IPS-18a (cell line): ENCODE data around the gene CFAP77.

Source experiments
- H3K27ac ChIP-seq: one replicate; pipeline ENCODE4 v1.5.1; 2013; ENCODE audit warnings: low read length
- H3K27me3 ChIP-seq: one replicate; pipeline ENCODE4 v1.6.1; 2013; ENCODE audit warnings: mild to moderate bottlenecking, low read length; ENCODE audit not compliant: control insufficient read depth, insufficient read depth
- H3K36me3 ChIP-seq: one replicate; pipeline ENCODE4 v1.6.1; 2013; ENCODE audit warnings: low read depth, low read length; ENCODE audit not compliant: control insufficient read depth
- H3K4me1 ChIP-seq: one replicate; pipeline ENCODE4 v1.6.1; 2013; ENCODE audit warnings: low read depth, low read length; ENCODE audit not compliant: control insufficient read depth
- H3K4me3 ChIP-seq: one replicate; pipeline ENCODE4 v1.5.1; 2013; ENCODE audit warnings: low read length
- H3K9ac ChIP-seq: one replicate; pipeline ENCODE4 v1.6.1; 2013; ENCODE audit warnings: mild to moderate bottlenecking, low read length, moderate library complexity
- H3K9me3 ChIP-seq: one replicate; pipeline ENCODE4 v1.6.1; 2013; ENCODE audit warnings: low read depth, low read length; ENCODE audit not compliant: control insufficient read depth

The CFAP77 gene

GRCh38 chr9:132481053-132481849 lies 71.2 kb downstream of the CFAP77 start:
- Histone ChIP-seq H3K27ac (no peak overlapping the region), H3K4me1 (peaks cover 7% of the 10 kb centered on the region), H3K4me3 (no peak overlapping the region), H3K27me3 (no peaks in the 10 kb centered on the region), H3K9me3 (no peaks in the 10 kb centered on the region), H3K36me3 (no peaks in the 10 kb centered on the region), H3K9ac (no peak overlapping the region)

- H3K36me3 ChIP-seq, result no peaks in the 10 kb centered on the region
- H3K4me3 ChIP-seq, result no peak overlapping the region
- H3K27me3 ChIP-seq, result peaks cover 8% of the 10 kb centered on the region
- H3K27ac ChIP-seq, result no peak overlapping the region
- H3K9ac ChIP-seq, result no peak overlapping the region
- H3K9me3 ChIP-seq, result no peaks in the 10 kb centered on the region
- peaks cover 10% of the 10 kb centered on the region for H3K4me1 ChIP-seq
These were observed 72.3 kb downstream of the CFAP77 start for GRCh38 chr9:132482196-132482813.

- Histone ChIP-seq H3K4me3 (no peak overlapping the region), H3K9ac (no peak overlapping the region), H3K4me1 (peaks cover 10% of the 10 kb centered on the region), H3K9me3 (no peaks in the 10 kb centered on the region), H3K27me3 (peaks cover 8% of the 10 kb centered on the region), H3K27ac (no peak overlapping the region), H3K36me3 (no peaks in the 10 kb centered on the region)
These were observed 75.4 kb downstream of the CFAP77 start for GRCh38 chr9:132485393-132485792.

- Histone ChIP-seq H3K4me3 (no peak overlapping the region), H3K9ac (no peak overlapping the region), H3K27ac (no peak overlapping the region), H3K27me3 (peaks cover 8% of the 10 kb centered on the region), H3K9me3 (no peaks in the 10 kb centered on the region), H3K4me1 (peaks cover 10% of the 10 kb centered on the region), H3K36me3 (no peaks in the 10 kb centered on the region)
These were observed 76.8 kb downstream of the CFAP77 start for GRCh38 chr9:132486706-132487350.

- H3K9me3 ChIP-seq, result no peaks in the 10 kb centered on the region
- peaks cover 10% of the 10 kb centered on the region for H3K4me1 ChIP-seq
- H3K9ac ChIP-seq, result no peak overlapping the region
- no peak overlapping the region for H3K27ac ChIP-seq
- H3K36me3 ChIP-seq, result no peaks in the 10 kb centered on the region
- no peak overlapping the region for H3K4me3 ChIP-seq
- peaks cover 8% of the 10 kb centered on the region for H3K27me3 ChIP-seq
These were observed 77.4 kb downstream of the CFAP77 start for GRCh38 chr9:132487351-132487791.

GRCh38 chr9:132487980-132488535 lies 78.0 kb downstream of the CFAP77 start:
- Histone ChIP-seq H3K4me3 (no peak overlapping the region), H3K27me3 (peaks cover 8% of the 10 kb centered on the region), H3K9me3 (no peaks in the 10 kb centered on the region), H3K27ac (no peak overlapping the region), H3K36me3 (no peaks in the 10 kb centered on the region), H3K4me1 (peaks cover 10% of the 10 kb centered on the region), H3K9ac (no peak overlapping the region)

DNA sequence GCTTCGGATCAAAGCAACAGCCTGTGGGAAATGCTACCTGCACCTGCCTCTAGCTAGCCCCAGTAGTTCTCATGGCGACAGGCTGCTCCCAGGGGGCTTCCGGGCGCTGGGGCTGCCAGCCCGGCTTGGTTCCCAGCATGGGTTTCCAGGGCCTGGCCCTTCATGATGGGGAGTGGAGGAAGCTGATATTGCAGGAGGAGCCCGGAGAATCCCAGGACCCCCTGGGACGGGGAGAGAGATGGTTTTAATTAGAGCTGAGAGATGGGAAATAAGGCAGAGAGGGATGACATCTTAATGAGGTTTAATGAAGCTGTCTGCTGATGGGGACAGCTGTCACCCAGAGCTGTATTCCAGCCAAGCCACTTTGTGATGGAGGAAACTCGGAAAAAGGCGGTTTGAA lies 78.6 kb downstream of the CFAP77 start:
- H3K4me1 ChIP-seq, result peaks cover 9% of the 10 kb centered on the region
- H3K27me3 ChIP-seq, result peaks cover 8% of the 10 kb centered on the region
- H3K9me3 ChIP-seq, result no peaks in the 10 kb centered on the region
- H3K27ac ChIP-seq, result no peak overlapping the region
- H3K9ac ChIP-seq, result no peak overlapping the region
- no peaks in the 10 kb centered on the region for H3K36me3 ChIP-seq
- no peak overlapping the region for H3K4me3 ChIP-seq

DNA sequence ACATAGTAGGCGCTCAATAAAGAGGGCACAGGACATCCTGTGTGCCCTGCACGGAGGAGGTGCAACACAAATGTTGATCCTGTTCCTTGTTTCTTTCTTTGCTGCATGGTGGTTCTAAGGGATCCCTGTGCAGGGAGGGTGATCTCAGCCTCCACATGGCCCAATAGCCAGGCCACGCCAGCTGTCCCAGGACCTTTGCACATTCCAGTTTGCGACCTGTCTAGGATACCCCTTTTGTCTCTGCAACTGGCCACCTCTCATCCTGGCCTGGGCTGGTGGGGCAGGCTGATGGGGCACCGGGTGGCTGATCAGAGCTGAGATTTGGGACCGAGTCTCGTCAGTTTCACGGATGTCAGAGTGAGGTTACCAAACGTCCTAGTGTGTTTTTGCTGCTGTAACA lies 79.5 kb downstream of the CFAP77 start:
- H3K9me3 ChIP-seq, result no peaks in the 10 kb centered on the region
- H3K27me3 ChIP-seq, result peaks cover 8% of the 10 kb centered on the region
- no peak overlapping the region for H3K27ac ChIP-seq
- H3K4me1 ChIP-seq, result peaks cover 7% of the 10 kb centered on the region
- H3K36me3 ChIP-seq, result no peaks in the 10 kb centered on the region
- H3K4me3 ChIP-seq, result no peak overlapping the region
- no peak overlapping the region for H3K9ac ChIP-seq

GRCh38 chr9:132494857-132495256 lies 84.8 kb downstream of the CFAP77 start:
- Histone ChIP-seq H3K9me3 (no peaks in the 10 kb centered on the region), H3K27ac (no peak overlapping the region), H3K4me3 (no peak overlapping the region), H3K27me3 (no peaks in the 10 kb centered on the region), H3K4me1 (no peaks in the 10 kb centered on the region), H3K36me3 (no peaks in the 10 kb centered on the region), H3K9ac (no peak overlapping the region)

GRCh38 chr9:132497731-132498130 lies 87.7 kb downstream of the CFAP77 start:
- Histone ChIP-seq H3K9me3 (no peaks in the 10 kb centered on the region), H3K36me3 (no peaks in the 10 kb centered on the region), H3K4me1 (no peaks in the 10 kb centered on the region), H3K9ac (no peak overlapping the region), H3K4me3 (no peak overlapping the region), H3K27ac (no peak overlapping the region), H3K27me3 (no peaks in the 10 kb centered on the region)

- Histone ChIP-seq H3K27ac (no peak overlapping the region), H3K36me3 (no peaks in the 10 kb centered on the region), H3K9ac (no peak overlapping the region), H3K9me3 (no peaks in the 10 kb centered on the region), H3K4me1 (no peaks in the 10 kb centered on the region), H3K4me3 (no peak overlapping the region), H3K27me3 (no peaks in the 10 kb centered on the region)
These were observed 88.7 kb downstream of the CFAP77 start for GRCh38 chr9:132498531-132499210.
